Stimulated activated naive CD8-positive, alpha-beta T cell treated with anti-CD3 and anti-CD28 coated beads, Interleukin-15, Interleukin-2, amounts not matched to agents 100 ng/mL and 50 ng/mL, for 24 hours (primary cell): ENCODE data around the gene CELF2.
"Not testable (repeated sequence)": the region's sequence is repeated elsewhere in the genome, so short reads cannot be mapped to it uniquely, and the experiment has no call there.

Experiments used
- H3K27ac Mint-ChIP-seq: one replicate; pipeline ENCODE4 v1.8.0; 2021; ENCODE audit warnings: mild to moderate bottlenecking, mixed read lengths
- H3K27me3 Mint-ChIP-seq: one replicate; pipeline ENCODE4 v1.8.0; 2021; ENCODE audit warnings: mixed read lengths
- H3K36me3 Mint-ChIP-seq: one replicate; pipeline ENCODE4 v1.8.0; 2021; ENCODE audit warnings: low read depth, mixed read lengths
- H3K4me1 Mint-ChIP-seq: one replicate; pipeline ENCODE4 v1.8.0; 2021; ENCODE audit warnings: low read depth, mixed read lengths
- H3K4me3 Mint-ChIP-seq: one replicate; pipeline ENCODE4 v1.8.0; 2021; ENCODE audit warnings: mild to moderate bottlenecking, mixed read lengths
- H3K9me3 Mint-ChIP-seq: one replicate; pipeline ENCODE4 v1.8.0; 2021; ENCODE audit warnings: mixed read lengths

Gene CELF2

GRCh38 chr10:10994360-10994759 is 23.3 kb upstream of the CELF2 start:
- Mint-ChIP-seq H3K27me3 (peaks cover 32% of the 10 kb centered on the region), H3K4me3 (no peak overlapping the region), H3K4me1 (peaks cover 11% of the 10 kb centered on the region), H3K27ac (no peak overlapping the region), H3K9me3 (peaks cover 6% of the 10 kb centered on the region), H3K36me3 (no peaks in the 10 kb centered on the region)

GRCh38 chr10:10995120-10995519 is 22.6 kb upstream of the CELF2 start:
- Mint-ChIP-seq H3K4me3 (no peak overlapping the region), H3K27ac (no peak overlapping the region), H3K36me3 (no peaks in the 10 kb centered on the region), H3K4me1 (peaks cover 11% of the 10 kb centered on the region), H3K9me3 (peaks cover 6% of the 10 kb centered on the region), H3K27me3 (peaks cover 31% of the 10 kb centered on the region)

GRCh38 chr10:10996966-10997620 is 20.6 kb upstream of the CELF2 start:
- Mint-ChIP-seq H3K27me3 (peaks cover 31% of the 10 kb centered on the region), H3K4me1 (peaks cover 11% of the 10 kb centered on the region), H3K4me3 (no peak overlapping the region), H3K9me3 (peaks cover 6% of the 10 kb centered on the region), H3K27ac (no peak overlapping the region), H3K36me3 (no peaks in the 10 kb centered on the region)

GRCh38 chr10:10999501-10999900 is 18.2 kb upstream of the CELF2 start:
- not testable (repeated sequence) for H3K36me3 Mint-ChIP-seq, H3K27ac Mint-ChIP-seq, H3K4me3 Mint-ChIP-seq, H3K9me3 Mint-ChIP-seq
- peaks cover 11% of the 10 kb centered on the region for H3K4me1 Mint-ChIP-seq
- peaks cover 20% of the 10 kb centered on the region for H3K27me3 Mint-ChIP-seq

- no peak overlapping the region for H3K4me3 Mint-ChIP-seq
- H3K27me3 Mint-ChIP-seq, result peaks cover 25% of the 10 kb centered on the region
- peaks cover 6% of the 10 kb centered on the region for H3K9me3 Mint-ChIP-seq
- no peaks in the 10 kb centered on the region for H3K36me3 Mint-ChIP-seq
- H3K4me1 Mint-ChIP-seq, result peaks cover 5% of the 10 kb centered on the region
- no peak overlapping the region for H3K27ac Mint-ChIP-seq
Observed at GRCh38 chr10:11002485-11002884, 15.2 kb upstream of the CELF2 start.

- Mint-ChIP-seq H3K27me3 (peaks cover 25% of the 10 kb centered on the region), H3K27ac (no peak overlapping the region)
Observed at GRCh38 chr10:11002916-11003315, 14.8 kb upstream of the CELF2 start.

GRCh38 chr10:11003679-11004078 is 14.0 kb upstream of the CELF2 start:
- Mint-ChIP-seq H3K9me3 (no peaks in the 10 kb centered on the region), H3K4me3 (no peak overlapping the region), H3K36me3 (no peaks in the 10 kb centered on the region), H3K27ac (no peak overlapping the region), H3K4me1 (no peaks in the 10 kb centered on the region), H3K27me3 (peaks cover 31% of the 10 kb centered on the region)

More at GRCh38 chr10:11002916-11003315, 14.8 kb upstream of the CELF2 start:
- Mint-ChIP-seq H3K4me3 (no peak overlapping the region), H3K9me3 (peaks cover 1% of the 10 kb centered on the region), H3K36me3 (no peaks in the 10 kb centered on the region), H3K4me1 (peaks cover under 1% of the 10 kb centered on the region)

- peaks cover 38% of the 10 kb centered on the region for H3K27me3 Mint-ChIP-seq
- no peaks in the 10 kb centered on the region for H3K9me3 Mint-ChIP-seq
- no peaks in the 10 kb centered on the region for H3K36me3 Mint-ChIP-seq
- no peak overlapping the region for H3K4me3 Mint-ChIP-seq
- H3K27ac Mint-ChIP-seq, result no peak overlapping the region
- H3K4me1 Mint-ChIP-seq, result peaks cover 1% of the 10 kb centered on the region
Observed at GRCh38 chr10:11004144-11005077, 13.3 kb upstream of the CELF2 start.

- no peak overlapping the region for H3K27ac Mint-ChIP-seq
- no peak overlapping the region for H3K4me3 Mint-ChIP-seq
- peaks cover 52% of the 10 kb centered on the region for H3K27me3 Mint-ChIP-seq
- H3K9me3 Mint-ChIP-seq, result no peaks in the 10 kb centered on the region
- no peaks in the 10 kb centered on the region for H3K36me3 Mint-ChIP-seq
- H3K4me1 Mint-ChIP-seq, result peaks cover 7% of the 10 kb centered on the region
Observed at GRCh38 chr10:11005725-11006427, 11.8 kb upstream of the CELF2 start.

- Mint-ChIP-seq H3K27me3 (peaks cover 58% of the 10 kb centered on the region), H3K4me1 (peaks cover 7% of the 10 kb centered on the region), H3K27ac (no peak overlapping the region), H3K4me3 (no peak overlapping the region), H3K9me3 (no peaks in the 10 kb centered on the region), H3K36me3 (no peaks in the 10 kb centered on the region)
Observed at GRCh38 chr10:11006428-11006825, 11.2 kb upstream of the CELF2 start.

GRCh38 chr10:11007476-11008020 is 10.1 kb upstream of the CELF2 start:
- H3K27ac Mint-ChIP-seq, result no peak overlapping the region
- H3K4me3 Mint-ChIP-seq, result no peak overlapping the region
- no peaks in the 10 kb centered on the region for H3K9me3 Mint-ChIP-seq
- H3K27me3 Mint-ChIP-seq, result peaks cover 66% of the 10 kb centered on the region
- no peaks in the 10 kb centered on the region for H3K36me3 Mint-ChIP-seq
- peaks cover 7% of the 10 kb centered on the region for H3K4me1 Mint-ChIP-seq

GRCh38 chr10:11009471-11010308 is 8.0 kb upstream of the CELF2 start:
- H3K27ac Mint-ChIP-seq, result no peak overlapping the region
- H3K27me3 Mint-ChIP-seq, result peaks cover 84% of the 10 kb centered on the region
- H3K36me3 Mint-ChIP-seq, result no peaks in the 10 kb centered on the region
- no peak overlapping the region for H3K4me3 Mint-ChIP-seq
- H3K4me1 Mint-ChIP-seq, result peaks cover 7% of the 10 kb centered on the region
- no peaks in the 10 kb centered on the region for H3K9me3 Mint-ChIP-seq

- no peak overlapping the region for H3K4me3 Mint-ChIP-seq
- peaks cover 89% of the 10 kb centered on the region for H3K27me3 Mint-ChIP-seq
- H3K9me3 Mint-ChIP-seq, result no peaks in the 10 kb centered on the region
- H3K4me1 Mint-ChIP-seq, result peaks cover 7% of the 10 kb centered on the region
- no peaks in the 10 kb centered on the region for H3K36me3 Mint-ChIP-seq
- H3K27ac Mint-ChIP-seq, result no peak overlapping the region
Observed at GRCh38 chr10:11010582-11010981, 7.1 kb upstream of the CELF2 start.

GRCh38 chr10:11011436-11011835 is 6.2 kb upstream of the CELF2 start:
- Mint-ChIP-seq H3K27me3 (peaks cover 85% of the 10 kb centered on the region), H3K27ac (no peak overlapping the region), H3K9me3 (no peaks in the 10 kb centered on the region), H3K4me1 (peaks cover 7% of the 10 kb centered on the region), H3K4me3 (no peak overlapping the region), H3K36me3 (no peaks in the 10 kb centered on the region)
